GM23338 (cell line): ENCODE data around the gene NAA15. TPM values are rescaled to one million over a fixed set of nuclear protein-coding genes. Genes with fewer than 3 reads are reported as not detected.
A peak's percentile ranks its signal among the peaks of the same experiment; 100 is the strongest.

ENCODE experiments used
- ATAC-seq: fragments of 200-7000 bp; cut with Tn5 transposase; 3 replicates; pipeline ENCODE4 v1.9.1; 2020
- DNase-seq: peaks from one replicate; pipeline ENCODE4 v3.0.0-alpha.2; 2015; ENCODE audit warnings: low spot score
- H2AFZ ChIP-seq: fragments of 200-600 bp; sonication (generic); 2 replicates; pipeline ENCODE4 v1.8.0; 2016; ENCODE audit warnings: antibody characterized with exemption, mild to moderate bottlenecking, moderate library complexity
- H3F3A ChIP-seq: fragments of 200-600 bp; sonication (generic); replicated peaks from 2 replicates; pipeline ENCODE4 v1.8.0; 2017; ENCODE audit warnings: antibody characterized with exemption, mixed run types, low read depth
- H3K27ac ChIP-seq: fragments of 200-600 bp; sonication (generic); 2 replicates; pipeline ENCODE4 v1.6.1; 2016; ENCODE audit warnings: low read depth
- H3K27me3 ChIP-seq: fragments of 200-600 bp; sonication (generic); 2 replicates; pipeline ENCODE4 v1.8.0; 2016; ENCODE audit warnings: mild to moderate bottlenecking, mixed run types, moderate library complexity; ENCODE audit not compliant: insufficient read depth
- H3K36me3 ChIP-seq: fragments of 200-600 bp; sonication (generic); 2 replicates; pipeline ENCODE4 v1.8.0; 2016; ENCODE audit warnings: mild to moderate bottlenecking; ENCODE audit not compliant: insufficient read depth
- H3K4me1 ChIP-seq: fragments of 200-600 bp; sonication (generic); 2 replicates; pipeline ENCODE4 v1.8.0; 2016; ENCODE audit warnings: mild to moderate bottlenecking, moderate library complexity; ENCODE audit not compliant: insufficient read depth
- H3K4me2 ChIP-seq: fragments of 200-600 bp; sonication (generic); 2 replicates; pipeline ENCODE4 v1.7.1; 2017; ENCODE audit warnings: mixed run types
- H3K4me3 ChIP-seq: fragments of 200-600 bp; sonication (generic); 2 replicates; pipeline ENCODE4 v1.6.1; 2016; ENCODE audit warnings: mixed run types
- H3K79me2 ChIP-seq: fragments of 200-600 bp; sonication (generic); replicated peaks from 2 replicates; pipeline ENCODE4 v1.8.0; 2017; ENCODE audit warnings: mild to moderate bottlenecking; ENCODE audit not compliant: insufficient read depth
- H3K9me2 ChIP-seq: fragments of 200-600 bp; sonication (generic); 2 replicates; pipeline ENCODE4 v1.8.0; 2017; ENCODE audit not compliant: insufficient read depth
- H4K20me1 ChIP-seq: fragments of 200-600 bp; sonication (generic); replicated peaks from 2 replicates; pipeline ENCODE4 v1.8.0; 2017; ENCODE audit warnings: mild to moderate bottlenecking; ENCODE audit not compliant: insufficient read depth
- H3K27ac Mint-ChIP-seq: 2 replicates; pipeline ENCODE4 v1.8.0; 2020; ENCODE audit warnings: inconsistent platforms, mild to moderate bottlenecking, moderate library complexity, mixed read lengths
- H3K27me3 Mint-ChIP-seq: 3 replicates; pipeline ENCODE4 v1.8.0; 2022; ENCODE audit warnings: low read depth, mild to moderate bottlenecking, moderate library complexity, mixed read lengths, inconsistent platforms; ENCODE audit not compliant: insufficient read depth, poor library complexity
- H3K36me3 Mint-ChIP-seq: 3 replicates; pipeline ENCODE4 v1.8.0; 2021; ENCODE audit warnings: low read depth, mild to moderate bottlenecking, inconsistent platforms, moderate library complexity, mixed read lengths
- H3K4me1 Mint-ChIP-seq: 3 replicates; pipeline ENCODE4 v1.8.0; 2020; ENCODE audit warnings: mild to moderate bottlenecking, inconsistent platforms, mixed read lengths
- H3K4me3 Mint-ChIP-seq: 3 replicates; pipeline ENCODE4 v1.8.0; 2021; ENCODE audit warnings: moderate library complexity, mild to moderate bottlenecking, inconsistent platforms, mixed read lengths
- H3K9me3 Mint-ChIP-seq: 3 replicates; pipeline ENCODE4 v1.8.0; 2020; ENCODE audit warnings: moderate library complexity, mild to moderate bottlenecking, inconsistent platforms, mixed read lengths
- CREB1 ChIP-seq: fragments of 250-450 bp; sonication (Bioruptor Pico); IDR thresholded peaks from 2 replicates; pipeline ENCODE4 v1.5.0; 2020; ENCODE audit warnings: low read depth, mild to moderate bottlenecking, moderate library complexity
- CTCF ChIP-seq, 2 experiments: fragments of 200-600 bp in 1 of 2; sonication (generic) in 1 of 2; conservative IDR thresholded peaks; 2 replicates each; pipeline versions ENCODE4 v1.5.1 to v1.6.1; 2016 to 2017; ENCODE audit warnings: antibody characterized with exemption in 2 of 2, low read depth in 2 of 2, mild to moderate bottlenecking in 2 of 2, moderate library complexity in 1 of 2
- ETS1 ChIP-seq: IDR thresholded peaks from 2 replicates; pipeline ENCODE4 v1.6.1; 2016; ENCODE audit warnings: antibody characterized with exemption
- EZH2 ChIP-seq: fragments of 200-600 bp; sonication (generic); IDR thresholded peaks from one replicate; pipeline ENCODE4 v1.8.0; 2017; ENCODE audit warnings: antibody characterized with exemption, mild to moderate bottlenecking, low read depth; ENCODE audit not compliant: unreplicated experiment
- EZH2phosphoT487 ChIP-seq: fragments of 200-600 bp; sonication (generic); IDR thresholded peaks from one replicate; pipeline ENCODE4 v1.8.1; 2018; ENCODE audit warnings: antibody characterized with exemption; ENCODE audit not compliant: unreplicated experiment
- JUNB ChIP-seq: IDR thresholded peaks from one replicate; pipeline ENCODE4 v1.6.1; 2016; ENCODE audit warnings: antibody characterized with exemption; ENCODE audit not compliant: unreplicated experiment
- NANOG ChIP-seq: IDR thresholded peaks from 2 replicates; pipeline ENCODE4 v1.6.1; 2016; ENCODE audit warnings: antibody characterized with exemption, borderline replicate concordance
- POLR2AphosphoS5 ChIP-seq: IDR thresholded peaks from 2 replicates; pipeline ENCODE4 v1.6.1; 2016; ENCODE audit warnings: antibody characterized with exemption, low read depth
- REST ChIP-seq: IDR thresholded peaks from one replicate; pipeline ENCODE4 v1.6.1; 2018; ENCODE audit warnings: antibody characterized with exemption; ENCODE audit not compliant: unreplicated experiment
- STAT1 ChIP-seq: IDR thresholded peaks from one replicate; pipeline ENCODE4 v1.6.1; 2016; ENCODE audit warnings: antibody characterized with exemption; ENCODE audit not compliant: unreplicated experiment
- ZNF114 ChIP-seq: fragments of 250-450 bp; sonication (Bioruptor Pico); IDR thresholded peaks from 2 replicates; pipeline ENCODE4 v1.5.0; 2020; ENCODE audit warnings: mild to moderate bottlenecking, moderate library complexity
- ZNF331 ChIP-seq: fragments of 250-450 bp; sonication (Bioruptor Pico); IDR thresholded peaks from 2 replicates; pipeline ENCODE4 v1.5.0; 2020; ENCODE audit warnings: low read depth, mild to moderate bottlenecking, moderate library complexity
- ZNF462 ChIP-seq: fragments of 250-450 bp; sonication (Bioruptor Pico); IDR thresholded peaks from 2 replicates; pipeline ENCODE4 v1.5.0; 2020; ENCODE audit warnings: mild to moderate bottlenecking, moderate library complexity
- polyA plus RNA-seq: library from polyadenylated mRNA; unstranded; fragments of >200 nt; fragmentation: Nextera tagmentation; extraction: Ambion mirVana; gene quantifications from 2 replicates; pipeline ENCODE4 v1.2.1, GENCODE V29; 2016
- total RNA-seq: library from RNA; depleted of rRNA; stranded (reverse); fragments of >200 nt; shearing (Covaris generic); gene quantifications from 2 replicates; pipeline ENCODE4 v1.2.3, GENCODE V29; 2014

NAA15 gene
- total and polyA plus RNA-seq, 2 experiments from 2014 or later, result 80.1 to 101 TPM

- peak overlapping the region; percentile 96 for H3K4me3 Mint-ChIP-seq
- TF ChIP-seq CREB1 (CRISPR knock-in tag) (no peak), ZNF331 (no peak), ZNF114 (CRISPR knock-in tag) (no peak), ETS1 (no peak), NANOG (no peak), POLR2AphosphoS5 (no peak), EZH2 (no peak), CTCF (conservative IDR thresholded peaks at IDR 0.05; ENCODE audit: low read depth in 2 of 2) (no peak), STAT1 (no peak), JUNB (no peak), ZNF462 (CRISPR knock-in tag) (no peak), EZH2phosphoT487 (no peak), REST (no peak)
- Histone ChIP-seq H3K36me3 (no peaks in the 10 kb centered on the region), H4K20me1 (peaks cover 8% of the 10 kb centered on the region; the same call in 1 of the 2 replicates), H3K4me3 (peak overlapping the region; percentile 95), H3F3A (peaks cover 7% of the 10 kb centered on the region), H3K27ac (no peak overlapping the region), H3K4me1 (peaks cover 31% of the 10 kb centered on the region), H3K9me2 (0 out of 2 replicates have a peak, but pooled peaks cover 2% of the 10 kb centered on the region), H3K4me2 (peak overlapping the region; percentile 81), H2AFZ (no peak overlapping the region), H3K79me2 (peaks cover 40% of the 10 kb centered on the region), H3K27me3 (no peaks in the 10 kb centered on the region)
- DNase-seq (no peak), ATAC-seq (no peak)
- peaks cover 21% of the 10 kb centered on the region for H3K36me3 Mint-ChIP-seq
- peaks cover 10% of the 10 kb centered on the region for H3K27me3 Mint-ChIP-seq
- H3K4me1 Mint-ChIP-seq, result peaks cover 31% of the 10 kb centered on the region
- no peak overlapping the region for H3K27ac Mint-ChIP-seq
- no peaks in the 10 kb centered on the region for H3K9me3 Mint-ChIP-seq
These were observed 150.7 kb downstream of the NAA15 start for GRCh38 chr4:139451997-139452396.
